HL-60 (cell line): ENCODE data around the gene FLVCR1.

ENCODE experiments used
- GABPA ChIP-seq: IDR thresholded peaks from 2 replicates; pipeline ENCODE4 v1.6.1; 2012; ENCODE audit warnings: low read depth
- POLR2AphosphoS5 ChIP-seq: IDR thresholded peaks from 2 replicates; pipeline ENCODE4 v1.6.1; 2012; ENCODE audit warnings: low read depth
- SPI1 ChIP-seq: IDR thresholded peaks from 2 replicates; pipeline ENCODE4 v1.6.1; 2012; ENCODE audit warnings: low read depth, mild to moderate bottlenecking, borderline replicate concordance
- TF ChIP-seq, protein P1 (sequence below): IDR thresholded peaks from one replicate; pipeline ENCODE4 v1.5.1; 2011; ENCODE audit warnings: low read length, control low read depth, inconsistent platforms; ENCODE audit not compliant: insufficient read depth
- TF ChIP-seq, protein P2 (sequence below): IDR thresholded peaks from 2 replicates; pipeline ENCODE4 v1.6.1; 2012; ENCODE audit warnings: low read depth; ENCODE audit not compliant: insufficient replicate concordance

DNA sequence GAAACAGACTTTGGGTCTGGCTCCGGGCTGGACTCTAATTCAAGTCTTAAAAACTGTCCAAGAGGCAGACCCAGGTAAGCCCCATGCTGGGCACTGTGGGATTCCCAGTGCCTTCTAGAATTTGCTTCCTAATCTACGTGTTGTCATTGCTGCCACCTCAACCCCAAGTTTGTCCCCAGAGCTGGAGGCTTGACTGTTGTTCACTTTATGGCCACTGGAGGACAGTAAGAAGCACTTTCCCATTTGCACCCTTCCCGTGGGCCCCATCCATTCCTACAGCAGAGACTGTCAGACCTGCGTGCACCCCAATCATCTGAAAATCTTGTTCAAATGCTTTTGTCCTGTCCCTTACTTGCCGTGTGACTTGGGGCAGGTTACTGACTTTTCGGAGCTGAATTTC is 62.8 kb downstream of the FLVCR1 start:
- TF ChIP-seq, protein P1, sequence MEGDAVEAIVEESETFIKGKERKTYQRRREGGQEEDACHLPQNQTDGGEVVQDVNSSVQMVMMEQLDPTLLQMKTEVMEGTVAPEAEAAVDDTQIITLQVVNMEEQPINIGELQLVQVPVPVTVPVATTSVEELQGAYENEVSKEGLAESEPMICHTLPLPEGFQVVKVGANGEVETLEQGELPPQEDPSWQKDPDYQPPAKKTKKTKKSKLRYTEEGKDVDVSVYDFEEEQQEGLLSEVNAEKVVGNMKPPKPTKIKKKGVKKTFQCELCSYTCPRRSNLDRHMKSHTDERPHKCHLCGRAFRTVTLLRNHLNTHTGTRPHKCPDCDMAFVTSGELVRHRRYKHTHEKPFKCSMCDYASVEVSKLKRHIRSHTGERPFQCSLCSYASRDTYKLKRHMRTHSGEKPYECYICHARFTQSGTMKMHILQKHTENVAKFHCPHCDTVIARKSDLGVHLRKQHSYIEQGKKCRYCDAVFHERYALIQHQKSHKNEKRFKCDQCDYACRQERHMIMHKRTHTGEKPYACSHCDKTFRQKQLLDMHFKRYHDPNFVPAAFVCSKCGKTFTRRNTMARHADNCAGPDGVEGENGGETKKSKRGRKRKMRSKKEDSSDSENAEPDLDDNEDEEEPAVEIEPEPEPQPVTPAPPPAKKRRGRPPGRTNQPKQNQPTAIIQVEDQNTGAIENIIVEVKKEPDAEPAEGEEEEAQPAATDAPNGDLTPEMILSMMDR = no peak
- TF ChIP-seq POLR2AphosphoS5 = no peak
- TF ChIP-seq, protein P2, sequence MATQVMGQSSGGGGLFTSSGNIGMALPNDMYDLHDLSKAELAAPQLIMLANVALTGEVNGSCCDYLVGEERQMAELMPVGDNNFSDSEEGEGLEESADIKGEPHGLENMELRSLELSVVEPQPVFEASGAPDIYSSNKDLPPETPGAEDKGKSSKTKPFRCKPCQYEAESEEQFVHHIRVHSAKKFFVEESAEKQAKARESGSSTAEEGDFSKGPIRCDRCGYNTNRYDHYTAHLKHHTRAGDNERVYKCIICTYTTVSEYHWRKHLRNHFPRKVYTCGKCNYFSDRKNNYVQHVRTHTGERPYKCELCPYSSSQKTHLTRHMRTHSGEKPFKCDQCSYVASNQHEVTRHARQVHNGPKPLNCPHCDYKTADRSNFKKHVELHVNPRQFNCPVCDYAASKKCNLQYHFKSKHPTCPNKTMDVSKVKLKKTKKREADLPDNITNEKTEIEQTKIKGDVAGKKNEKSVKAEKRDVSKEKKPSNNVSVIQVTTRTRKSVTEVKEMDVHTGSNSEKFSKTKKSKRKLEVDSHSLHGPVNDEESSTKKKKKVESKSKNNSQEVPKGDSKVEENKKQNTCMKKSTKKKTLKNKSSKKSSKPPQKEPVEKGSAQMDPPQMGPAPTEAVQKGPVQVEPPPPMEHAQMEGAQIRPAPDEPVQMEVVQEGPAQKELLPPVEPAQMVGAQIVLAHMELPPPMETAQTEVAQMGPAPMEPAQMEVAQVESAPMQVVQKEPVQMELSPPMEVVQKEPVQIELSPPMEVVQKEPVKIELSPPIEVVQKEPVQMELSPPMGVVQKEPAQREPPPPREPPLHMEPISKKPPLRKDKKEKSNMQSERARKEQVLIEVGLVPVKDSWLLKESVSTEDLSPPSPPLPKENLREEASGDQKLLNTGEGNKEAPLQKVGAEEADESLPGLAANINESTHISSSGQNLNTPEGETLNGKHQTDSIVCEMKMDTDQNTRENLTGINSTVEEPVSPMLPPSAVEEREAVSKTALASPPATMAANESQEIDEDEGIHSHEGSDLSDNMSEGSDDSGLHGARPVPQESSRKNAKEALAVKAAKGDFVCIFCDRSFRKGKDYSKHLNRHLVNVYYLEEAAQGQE = no peak
- TF ChIP-seq GABPA = no peak
- no peak for TF ChIP-seq SPI1
